ENCODE measurements around the gene SCRN1. TPM values are rescaled to one million over a fixed set of nuclear protein-coding genes. Genes with fewer than 3 reads are reported as not detected.
"Not testable (repeated sequence)": the region's sequence is repeated elsewhere in the genome, so short reads cannot be mapped to it uniquely, and the experiment has no call there.

SCRN1 gene
- total RNA-seq, 1 donor from 2014 or later = 129 TPM

DNA sequence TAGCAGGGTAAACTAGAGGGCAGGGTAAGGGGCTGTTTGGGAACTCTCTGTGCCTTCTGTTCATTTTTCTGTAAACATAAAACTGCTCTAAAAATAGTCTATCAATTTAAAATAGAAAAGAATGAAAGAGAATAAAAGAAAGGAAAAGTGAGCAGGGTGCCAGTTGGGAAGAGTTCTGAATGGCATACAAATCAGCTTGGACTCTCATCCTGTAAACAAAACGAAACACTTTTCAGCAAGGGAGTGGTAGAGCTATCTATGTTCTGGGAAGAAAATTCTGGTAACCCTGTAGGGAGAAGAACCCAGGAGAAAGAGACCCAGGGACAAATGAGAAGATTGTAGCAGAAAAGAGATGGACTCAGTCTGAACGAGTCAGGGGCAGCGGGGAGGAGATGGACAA lies 24.6 kb downstream of the SCRN1 start:
- no peak for DNase-seq

DNA sequence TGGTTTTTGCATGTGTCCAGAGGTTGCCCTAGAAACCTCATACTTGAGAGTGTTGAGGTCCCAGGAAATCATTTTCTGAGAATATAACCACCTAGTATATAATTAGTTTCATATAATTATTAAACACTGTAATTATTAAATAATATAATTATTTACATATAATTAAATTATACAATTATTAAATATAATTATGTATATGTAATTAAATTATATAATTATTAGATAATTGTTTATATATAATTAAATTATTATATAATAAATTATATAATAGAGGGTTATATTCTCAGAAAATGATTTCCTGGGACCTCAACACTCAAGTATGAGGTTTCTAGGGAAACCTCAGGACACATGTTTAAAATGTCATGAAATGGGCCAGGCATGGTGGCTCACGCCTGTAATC lies 27.6 kb downstream of the SCRN1 start:
- DNase-seq = no peak

DNA sequence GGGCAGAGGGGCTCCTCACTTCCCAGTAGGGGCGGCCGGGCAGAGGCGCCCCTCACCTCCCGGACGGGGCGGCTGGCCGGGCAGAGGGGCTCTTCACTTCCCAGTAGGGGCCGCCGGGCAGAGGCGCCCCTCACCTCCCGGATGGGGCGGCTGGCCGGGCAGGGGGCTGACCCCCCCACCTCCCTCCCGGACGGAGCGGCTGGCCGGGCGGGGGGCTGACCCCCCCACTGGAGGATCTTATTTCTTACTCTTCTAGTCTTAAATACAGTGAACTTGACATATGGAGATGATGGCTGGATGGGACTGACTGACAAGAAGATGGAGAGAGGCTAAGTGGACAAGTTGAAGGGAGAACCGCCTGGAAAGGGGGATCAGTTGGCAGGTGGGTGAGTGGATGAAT lies 28.0 kb downstream of the SCRN1 start:
- not testable (repeated sequence) for DNase-seq

DNA sequence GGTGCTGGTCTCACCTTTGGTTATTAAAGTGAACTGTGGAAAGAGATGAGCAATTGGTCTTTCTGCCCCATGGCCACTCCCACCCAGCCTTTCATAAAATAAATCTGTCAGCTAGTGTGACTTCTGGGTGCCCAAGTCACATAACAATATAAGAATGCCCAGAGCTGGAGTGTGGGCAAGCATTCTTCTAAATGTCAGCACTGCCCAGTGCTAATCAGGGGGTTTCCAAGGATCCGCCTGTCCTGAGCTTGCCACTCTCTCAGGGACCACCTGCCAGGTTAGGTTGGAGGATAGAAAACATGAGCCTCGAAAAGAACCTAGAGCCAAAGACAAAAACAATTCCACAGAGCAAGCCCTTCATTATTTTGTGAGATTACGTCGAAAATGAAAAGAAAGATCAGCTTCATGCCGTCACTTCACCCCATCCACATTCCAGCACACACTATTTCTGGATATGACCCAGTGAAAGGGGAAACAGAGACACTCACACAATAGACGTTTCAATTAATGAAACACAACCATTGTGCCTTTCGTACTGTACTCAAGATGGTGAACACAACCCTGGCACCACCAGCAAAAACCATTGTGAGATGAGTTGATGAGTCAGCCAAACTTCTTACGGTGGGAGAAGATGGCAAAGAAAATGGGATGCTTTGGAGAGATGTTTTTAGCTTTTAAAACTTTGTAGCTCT lies 30.8 kb downstream of the SCRN1 start:
- no peak for DNase-seq

DNA sequence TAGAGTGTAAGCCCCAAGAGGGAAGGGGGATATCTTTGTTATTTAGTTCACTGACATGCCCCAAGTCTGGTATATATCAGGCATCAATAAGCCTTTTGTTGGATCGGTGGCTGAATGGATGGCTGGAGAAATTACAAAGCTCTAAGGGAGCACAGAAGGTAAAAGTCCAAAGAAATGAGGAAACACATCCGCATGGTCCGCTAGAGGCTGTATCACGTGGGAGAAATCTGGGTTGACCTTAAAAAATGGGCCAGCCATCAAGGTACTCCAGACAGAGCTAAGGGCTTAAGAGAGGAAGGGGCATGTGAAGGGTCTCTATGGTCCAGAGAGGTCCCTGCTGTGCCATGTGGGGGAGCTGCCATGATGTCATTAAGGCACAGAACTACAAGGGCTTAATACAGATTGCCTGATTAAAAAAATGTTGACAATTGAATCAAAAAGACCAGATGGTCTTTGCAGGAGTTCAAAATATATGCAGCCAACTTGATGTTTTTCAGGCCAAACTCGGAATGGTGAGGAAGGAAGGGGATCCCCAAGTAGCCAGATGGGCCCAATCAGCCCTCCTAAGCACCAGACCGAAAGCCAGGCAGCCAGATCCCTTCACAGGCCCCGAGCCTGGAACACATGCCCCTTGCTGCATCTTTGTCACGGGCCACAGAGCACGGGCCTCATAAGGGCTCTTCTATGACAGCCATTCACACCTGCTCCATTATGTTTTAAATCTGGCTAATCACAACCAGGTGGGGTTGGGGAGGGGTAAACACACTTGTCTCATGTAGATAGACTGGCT lies 31.9 kb downstream of the SCRN1 start:
- DNase-seq = no peak

DNA sequence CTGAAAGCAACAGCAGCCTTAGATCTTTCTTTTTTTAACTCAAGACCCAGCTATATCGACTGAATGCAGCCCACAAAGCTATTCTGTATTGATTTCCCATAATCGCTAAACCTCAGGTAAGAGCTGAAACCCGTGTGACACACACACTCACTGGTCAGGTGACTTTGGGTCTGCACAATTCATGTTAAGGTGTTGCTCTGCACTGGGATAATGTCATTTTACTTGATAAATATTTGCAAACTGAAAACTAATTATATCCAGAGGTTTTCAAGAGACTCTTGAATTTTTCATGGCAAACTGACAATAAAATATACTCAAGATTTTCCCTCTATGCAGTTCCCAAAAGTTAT lies 33.1 kb downstream of the SCRN1 start:
- DNase-seq = no peak

DNA sequence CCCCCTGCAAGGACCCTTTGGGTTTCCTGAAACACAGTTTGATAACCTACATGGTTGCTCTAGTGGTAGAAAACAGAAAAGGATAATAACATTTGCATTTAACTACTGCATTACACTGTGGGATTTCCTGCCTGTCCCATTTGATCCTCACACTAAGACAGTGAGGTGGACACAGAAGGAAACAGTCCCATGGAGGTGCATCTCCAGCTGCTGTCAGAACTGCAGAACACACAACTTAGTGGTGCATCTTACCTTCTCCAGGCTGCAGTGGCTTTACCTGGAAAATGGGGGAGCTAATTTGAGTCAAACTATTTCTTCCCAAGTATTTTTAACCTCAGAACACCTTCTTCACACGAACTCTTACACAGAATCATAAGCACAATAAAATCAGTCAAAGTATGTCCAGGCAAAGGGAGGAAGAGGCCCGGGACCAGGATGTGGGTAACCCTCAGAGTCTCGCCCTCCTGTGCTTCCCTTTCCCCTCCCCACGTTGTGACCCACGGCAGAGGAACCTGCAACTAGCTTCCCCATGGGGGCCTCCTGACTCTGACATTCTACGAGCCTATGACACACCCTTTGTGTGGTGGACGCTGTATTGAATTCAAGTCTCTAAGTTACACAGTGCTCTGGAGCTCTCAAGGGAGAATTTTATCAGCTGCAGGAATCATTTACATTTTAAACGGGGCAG lies 33.7 kb downstream of the SCRN1 start:
- no peak for DNase-seq

DNA sequence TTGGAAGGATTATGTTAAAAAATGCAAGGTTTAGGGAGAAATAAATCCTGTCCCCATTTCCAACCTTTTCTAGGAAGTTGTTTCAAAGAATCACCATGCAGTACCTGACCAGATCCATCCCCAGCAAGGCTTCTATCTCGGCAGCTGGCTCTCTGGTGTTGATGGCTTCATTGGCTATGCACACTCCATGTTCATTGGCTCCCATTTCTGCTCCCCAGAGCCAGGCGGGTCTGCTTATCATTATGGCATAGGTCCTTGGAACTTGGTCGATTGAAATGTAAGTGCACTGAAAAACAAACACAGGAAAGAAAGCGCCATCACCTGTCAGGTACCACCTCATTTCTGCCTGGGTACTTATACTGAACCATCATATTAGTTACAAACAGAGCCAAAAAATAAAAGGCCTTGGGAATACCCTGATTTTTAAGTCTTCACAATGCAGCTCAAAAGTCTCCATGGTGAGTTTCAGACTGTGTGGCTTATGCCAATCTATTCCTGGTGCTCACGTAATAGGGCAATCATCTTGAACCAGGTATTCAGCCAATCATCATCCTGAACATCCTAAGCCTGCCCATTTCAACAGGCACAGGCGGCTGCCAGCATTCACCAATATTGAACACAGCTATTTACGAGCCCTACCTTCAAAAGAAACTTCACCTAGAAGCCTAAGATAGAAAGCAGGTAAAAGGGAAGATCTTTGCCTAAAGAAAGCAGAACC lies 34.4 kb downstream of the SCRN1 start:
- no peak for DNase-seq

DNA sequence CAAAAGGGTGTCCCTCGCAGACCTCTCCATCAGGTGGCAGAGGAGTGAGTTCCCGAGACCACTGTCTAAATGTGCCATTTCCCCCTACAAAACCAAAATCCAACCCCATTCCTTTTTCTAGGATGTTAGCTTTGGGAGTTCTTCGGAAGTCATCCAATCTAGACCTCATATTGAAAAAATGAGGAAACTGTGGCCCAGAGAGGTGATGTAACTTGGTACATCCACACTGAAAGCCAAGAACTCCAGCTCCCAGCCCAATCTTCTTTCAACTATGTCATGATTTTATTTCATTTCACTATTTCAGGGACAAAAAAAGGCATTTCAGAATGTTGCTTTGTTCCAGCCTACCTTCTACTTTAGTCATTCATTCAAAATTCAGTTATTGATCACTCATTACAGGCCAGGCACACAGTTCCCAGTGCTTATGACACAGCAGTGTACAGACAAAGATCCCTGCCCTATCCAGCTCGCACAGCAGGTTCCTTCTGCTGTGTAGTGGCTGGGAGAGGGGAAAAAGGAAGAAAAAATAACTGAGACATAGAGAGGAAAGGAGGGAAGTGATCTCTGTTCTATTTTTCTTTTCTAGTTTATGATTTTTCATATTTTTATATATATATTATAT lies 35.8 kb downstream of the SCRN1 start:
- DNase-seq = no peak

DNA sequence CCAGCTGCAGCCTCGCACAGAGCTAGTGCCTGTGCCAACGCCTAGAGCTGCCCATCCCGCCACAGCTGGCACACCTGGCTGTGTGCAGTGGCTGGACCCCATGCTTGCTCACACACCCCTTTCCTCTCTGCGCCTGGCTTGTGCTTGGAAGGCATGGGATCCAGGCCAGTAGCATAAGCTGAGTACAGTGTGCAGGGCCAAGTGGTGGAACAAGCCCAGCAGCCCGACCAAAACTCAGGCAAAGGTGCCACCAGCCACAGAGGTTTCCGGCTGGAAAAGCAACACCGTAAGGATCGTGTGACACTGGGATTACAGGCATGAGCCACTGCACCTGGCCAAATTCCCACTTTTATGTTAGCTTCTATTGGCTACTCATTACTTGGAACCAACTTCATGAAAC lies 38.4 kb downstream of the SCRN1 start:
- no peak for DNase-seq

DNA sequence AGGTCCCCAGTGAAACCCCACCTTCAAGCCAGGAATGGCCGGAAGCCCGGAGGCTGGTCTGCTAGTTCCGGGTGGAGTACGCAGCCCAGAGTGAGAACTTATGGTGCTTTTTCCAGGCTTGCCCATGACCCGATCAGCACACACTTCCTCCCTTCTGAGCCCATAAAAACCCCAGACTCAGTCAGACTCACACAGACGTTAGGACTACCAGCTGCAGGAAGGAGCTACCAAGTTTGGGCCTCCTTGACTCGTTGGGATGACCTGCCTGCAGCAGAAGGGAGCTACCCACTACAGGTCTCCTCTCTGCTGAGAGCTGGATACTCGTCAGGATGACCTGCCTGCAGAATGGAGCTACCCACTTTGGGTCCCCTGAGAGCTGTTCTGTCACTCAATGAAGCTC lies 39.1 kb downstream of the SCRN1 start:
- no peak for DNase-seq

DNA sequence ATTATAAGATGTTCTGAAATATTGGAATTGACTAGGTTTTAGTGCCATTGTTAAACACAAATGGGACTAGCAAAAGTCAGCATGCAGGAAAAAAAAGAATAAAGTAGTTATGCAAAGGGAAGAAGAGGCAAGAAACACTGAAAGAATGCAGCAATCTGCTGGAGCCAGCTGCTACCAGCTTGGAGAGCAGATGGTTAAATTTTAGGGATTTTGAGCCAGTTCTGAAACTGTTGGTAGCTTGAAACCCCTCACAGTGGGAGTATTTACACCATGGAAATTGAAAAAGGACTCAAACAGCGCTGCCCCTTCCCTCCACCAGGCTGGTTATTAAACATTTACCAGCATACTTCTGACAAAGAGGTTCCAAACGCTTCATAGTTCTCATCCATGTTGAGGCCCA lies 41.0 kb downstream of the SCRN1 start:
- no peak for DNase-seq

DNA sequence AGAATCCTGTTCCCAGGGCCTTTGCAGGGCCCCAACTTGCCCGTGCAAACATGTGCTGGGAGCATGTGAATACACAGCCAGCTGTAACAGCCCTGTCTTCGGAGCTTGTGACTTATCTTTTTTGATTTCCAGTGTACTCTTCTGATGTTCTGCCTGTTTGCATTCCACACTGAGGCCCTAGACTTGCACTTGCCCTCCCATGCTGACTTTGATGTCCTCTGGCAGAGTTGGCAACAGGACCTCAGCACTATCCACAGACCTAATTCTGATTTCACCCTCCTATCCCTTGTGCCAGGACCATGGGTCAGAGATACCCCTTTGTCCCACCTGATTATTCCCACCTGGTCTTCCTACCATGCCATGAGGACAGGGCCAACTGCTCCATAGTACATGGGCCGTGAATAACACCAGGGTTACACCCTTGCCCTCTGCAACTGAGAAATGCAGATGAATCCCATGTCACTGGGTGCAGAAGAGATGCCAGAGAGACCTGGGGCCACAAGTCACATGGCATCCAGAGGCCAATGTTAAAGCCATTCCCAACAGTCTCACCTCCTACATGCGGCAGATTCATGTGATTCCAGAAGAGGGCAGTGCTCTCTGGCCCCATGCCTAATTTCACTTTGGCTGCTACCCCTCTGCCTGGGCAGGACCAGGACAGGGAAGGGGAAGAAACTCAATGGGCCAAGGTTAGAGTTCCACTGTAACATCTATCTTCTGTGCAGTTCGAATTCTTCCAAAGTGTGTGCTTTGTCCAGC lies 43.0 kb downstream of the SCRN1 start:
- no peak for DNase-seq

DNA sequence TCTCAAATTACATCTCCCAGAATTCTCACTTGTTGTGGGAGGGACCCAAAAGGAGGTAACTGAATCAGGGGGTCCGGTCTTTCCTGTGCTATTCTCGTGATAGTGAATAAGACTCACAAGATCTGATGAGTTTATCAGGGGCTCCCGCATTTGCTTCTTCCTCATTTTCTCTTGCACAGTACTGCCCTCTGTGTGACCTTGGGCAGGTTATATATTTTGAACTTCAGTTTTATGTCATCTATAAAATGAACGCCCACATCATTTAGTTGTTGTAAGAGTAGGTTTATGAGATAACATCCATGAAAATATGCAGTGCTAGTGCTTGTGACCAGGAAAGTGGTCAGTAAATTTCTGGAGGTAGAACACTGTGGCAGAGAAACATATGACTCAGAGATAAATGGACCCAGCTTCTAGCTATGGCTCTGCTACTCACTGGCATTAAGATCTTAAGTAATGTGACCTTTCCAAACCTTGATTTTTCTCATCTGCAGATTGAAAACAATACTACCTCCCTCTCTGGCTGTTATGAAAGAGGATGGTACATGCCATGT lies 44.3 kb downstream of the SCRN1 start:
- DNase-seq = no peak

DNA sequence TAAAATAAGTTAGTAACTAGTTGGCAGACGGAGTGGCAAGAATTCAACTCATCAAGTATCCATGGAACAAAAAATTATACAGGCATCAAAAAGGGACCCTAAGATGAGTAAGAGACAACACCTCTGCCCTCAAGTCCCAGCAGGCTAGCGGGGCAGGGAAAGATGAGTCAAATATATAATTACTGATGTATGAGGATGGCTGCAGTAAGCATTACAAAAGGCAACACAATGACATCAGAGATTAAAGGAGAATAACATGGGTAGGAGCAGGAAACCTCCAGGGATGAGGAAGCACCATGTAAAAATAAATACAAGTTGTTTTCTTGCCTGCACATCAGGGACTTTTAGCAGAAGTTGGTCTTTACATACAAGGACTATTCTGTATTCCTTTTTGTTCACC lies 49.4 kb downstream of the SCRN1 start:
- no peak for DNase-seq

DNA sequence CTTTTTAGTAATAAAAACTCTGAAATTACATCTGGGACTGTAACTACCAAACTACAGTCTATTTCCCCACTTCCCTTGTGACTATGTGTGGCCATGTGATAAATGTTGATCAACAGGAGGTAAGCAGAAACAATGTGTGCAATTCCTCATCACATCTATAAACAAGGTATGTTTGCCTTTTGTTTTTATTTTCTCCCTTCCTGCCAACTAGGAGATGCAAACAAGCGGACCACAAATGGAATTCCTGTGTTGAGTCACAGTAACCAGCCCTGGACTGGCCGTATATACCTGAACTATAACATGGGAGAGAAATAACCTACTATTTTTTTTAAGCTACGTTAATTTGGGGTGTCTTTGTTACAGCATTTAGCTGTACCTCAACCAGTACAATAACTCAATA lies 52.5 kb downstream of the SCRN1 start:
- no peak for DNase-seq

DNA sequence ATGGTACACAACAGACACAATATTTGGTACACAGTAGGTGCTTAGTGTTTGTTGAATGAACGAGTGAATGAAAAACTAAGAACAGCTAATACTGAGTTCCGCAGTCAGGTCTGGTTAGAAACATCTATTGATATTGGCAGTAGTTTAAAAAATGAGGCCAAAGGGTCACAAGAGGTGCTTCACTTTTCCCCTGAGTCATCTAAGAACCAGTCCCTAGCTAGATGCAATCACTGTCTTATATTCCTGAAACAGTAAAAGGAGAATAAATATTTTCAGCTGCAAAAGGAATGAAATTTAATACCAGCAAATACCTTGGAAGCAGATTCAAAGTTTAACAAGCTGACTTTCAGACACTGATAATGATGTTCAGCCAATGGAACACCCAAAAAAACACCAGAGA lies 54.5 kb downstream of the SCRN1 start:
- DNase-seq = no peak

DNA sequence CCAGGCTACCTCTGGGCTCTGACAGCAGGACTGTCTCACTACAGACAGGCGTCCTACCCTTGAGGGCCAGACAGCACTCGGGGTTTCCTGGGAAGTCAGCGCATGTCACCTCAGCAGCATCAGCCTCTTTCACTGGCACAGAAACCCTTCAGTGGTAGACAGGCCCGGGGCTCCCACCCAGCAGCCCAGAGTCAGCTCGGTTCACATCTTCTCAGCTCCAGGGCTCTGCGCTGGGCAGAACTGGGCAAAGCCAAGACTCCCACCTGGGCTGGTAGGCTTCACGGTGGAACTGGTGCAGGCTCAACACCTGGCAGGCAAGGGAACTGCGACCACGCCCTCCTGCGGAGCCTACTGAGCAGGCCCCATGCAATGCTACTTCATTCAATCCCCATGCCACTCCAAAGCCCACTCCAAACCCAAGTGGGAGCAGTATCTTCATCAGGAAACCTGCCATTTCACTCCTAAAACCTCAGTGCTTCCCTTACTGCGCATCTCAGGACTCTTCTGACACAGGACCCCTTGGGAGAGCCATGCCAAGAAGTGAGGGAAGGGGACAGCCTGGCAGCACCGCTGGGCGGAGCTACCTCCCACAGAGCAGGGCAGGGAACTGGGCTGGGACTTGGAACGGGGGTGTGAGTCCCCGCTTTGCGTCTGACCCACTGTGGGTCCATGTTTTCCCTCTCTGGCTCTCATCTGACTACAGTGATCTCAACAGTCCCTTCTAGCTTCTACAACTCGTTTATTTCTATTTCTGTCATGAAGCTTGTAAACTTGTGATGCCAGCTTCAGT lies 60.4 kb downstream of the SCRN1 start:
- no peak for DNase-seq

DNA sequence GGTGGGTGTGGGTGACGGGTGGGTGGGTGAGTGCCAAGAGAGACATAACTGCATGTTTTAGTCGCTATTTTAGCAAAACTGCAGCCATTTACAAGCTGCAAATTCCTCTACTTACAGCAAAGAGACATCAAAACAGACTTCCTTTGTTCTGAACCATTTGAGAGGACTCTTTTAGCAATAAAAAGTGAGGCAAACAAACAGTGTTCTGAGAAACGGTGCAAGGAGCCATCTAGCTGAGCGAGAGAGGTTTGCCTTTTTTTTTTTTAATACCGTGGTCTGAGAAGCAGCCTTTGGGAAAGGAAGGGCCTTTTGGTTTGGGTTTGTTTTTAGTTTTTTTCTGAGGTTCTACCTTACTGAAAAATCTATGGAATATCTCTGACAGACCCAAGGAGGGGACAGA lies 62.9 kb downstream of the SCRN1 start:
- DNase-seq = no peak

DNA sequence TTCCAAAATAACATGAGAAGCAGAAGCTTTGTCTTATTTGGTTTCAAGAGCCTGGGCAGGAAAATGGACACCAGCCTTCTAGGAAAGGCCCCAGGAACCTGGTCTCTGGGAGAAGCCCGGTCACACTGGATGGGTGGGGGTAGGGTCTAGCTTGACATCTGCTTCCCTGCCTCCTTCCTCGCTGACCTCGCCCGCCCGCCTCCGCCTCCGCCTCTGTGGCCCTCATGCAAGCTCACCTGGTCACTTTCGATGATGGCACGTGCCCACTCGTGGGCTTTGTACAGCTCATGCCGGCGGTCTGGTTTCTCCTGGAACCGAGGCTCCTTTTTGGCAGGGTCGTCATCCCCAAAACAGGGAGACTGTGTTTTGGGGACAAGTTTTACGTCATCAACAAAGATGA lies 63.4 kb downstream of the SCRN1 start:
- DNase-seq = no peak

DNA sequence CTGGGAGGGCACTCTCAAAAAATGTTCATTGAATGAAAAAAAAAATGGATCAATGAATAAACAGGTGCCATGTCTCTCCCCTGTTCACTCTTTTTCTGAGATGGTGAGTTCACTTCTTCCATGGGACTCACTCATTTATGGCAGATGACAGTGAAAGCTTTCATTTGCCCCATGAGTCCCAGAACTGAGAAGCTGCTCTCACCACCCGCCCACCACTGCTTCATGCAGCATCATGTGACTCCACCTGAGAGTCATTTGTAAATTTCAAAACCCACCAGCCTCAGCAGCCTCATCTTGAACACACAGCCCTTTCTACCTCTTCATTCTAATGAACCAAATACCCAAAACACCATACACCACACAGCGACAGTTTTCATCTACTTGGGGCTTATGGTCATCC lies 64.9 kb downstream of the SCRN1 start:
- DNase-seq = no peak

Measured in occipital lobe (tissue), 2 donors.